ENCODE results near the gene NR3C2.

DNA sequence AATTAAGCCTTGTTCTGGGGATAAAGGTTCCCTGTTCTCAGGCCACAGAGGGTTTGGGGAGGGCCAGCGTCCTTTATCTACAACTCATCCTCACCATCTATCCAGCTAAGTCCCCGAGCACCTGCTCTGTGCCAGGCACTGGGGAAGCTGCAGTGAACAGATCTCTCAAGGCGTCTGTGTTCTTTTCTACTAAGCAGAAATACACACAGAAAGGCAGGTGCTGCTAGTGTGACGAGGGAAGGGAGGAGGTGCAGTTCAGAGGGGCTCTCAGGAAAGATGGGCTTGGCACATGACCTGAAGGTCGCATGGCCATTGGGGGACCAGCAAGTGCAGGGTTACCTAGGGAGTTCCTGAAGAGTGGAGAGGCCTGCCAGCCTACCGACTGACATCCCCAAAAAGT lies 352.2 kb downstream of the NR3C2 start:
- no peak for TF ChIP-seq POLR2A (IDR thresholded peaks at IDR 0.05; ENCODE audit: low read depth, low read length)
- no peak for TF ChIP-seq POLR2AphosphoS5 (IDR thresholded peaks at IDR 0.05; ENCODE audit: low read depth, low read length)
- TF ChIP-seq TAF1 (IDR thresholded peaks at IDR 0.05; ENCODE audit: low read depth, low read length): no peak
